Ovary (tissue), 3 donors: ENCODE data around the gene PRSS3.
"Not testable (repeated sequence)": the region's sequence is repeated elsewhere in the genome, so short reads cannot be mapped to it uniquely, and the experiment has no call there.

ENCODE experiments used
- EP300 ChIP-seq: sonication (generic); formaldehyde crosslinking; IDR thresholded peaks from one replicate; pipeline ENCODE4 v1.6.1; 2017; ENCODE audit warnings: antibody characterized with exemption
- POLR2A ChIP-seq: fragments of 450-650 bp; IDR thresholded peaks from one replicate; pipeline ENCODE4 v1.6.1; 2017; ENCODE audit warnings: antibody characterized with exemption, mild to moderate bottlenecking, moderate library complexity
- TF ChIP-seq, protein P1 (sequence below), 3 donors: fragments of 450-650 bp in 2 of 3; fragments of 200-600 bp in 1 of 3; IDR thresholded peaks; one replicate each; pipeline versions ENCODE4 v1.5.1 to v1.8.0; 2016 to 2022; ENCODE audit warnings: antibody characterized with exemption in 3 of 3, mild to moderate bottlenecking in 1 of 3
- donor health status: DM: no; HTN: no; CAD: no.

DNA sequence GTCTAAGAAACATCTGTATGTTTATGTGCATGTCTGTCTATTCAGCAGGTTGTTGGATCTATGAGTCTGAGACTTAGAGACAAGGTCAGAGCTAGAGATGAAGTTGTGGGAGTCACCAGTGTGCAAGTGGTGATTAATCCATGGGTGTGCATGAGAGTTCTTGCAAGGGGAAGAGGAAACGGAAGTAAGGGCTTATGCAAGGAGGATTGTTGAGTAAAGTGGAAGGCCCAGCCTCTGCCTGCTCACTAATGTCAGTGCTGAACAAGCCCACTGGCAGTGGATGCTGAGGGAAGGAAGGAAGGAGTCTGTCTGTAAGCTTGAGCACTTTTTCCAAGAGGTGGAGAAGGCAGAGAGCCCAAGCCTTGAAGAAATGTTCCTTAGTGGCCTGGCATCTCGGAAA is 35.7 kb upstream of the PRSS3 start:
- TF ChIP-seq, protein P1, sequence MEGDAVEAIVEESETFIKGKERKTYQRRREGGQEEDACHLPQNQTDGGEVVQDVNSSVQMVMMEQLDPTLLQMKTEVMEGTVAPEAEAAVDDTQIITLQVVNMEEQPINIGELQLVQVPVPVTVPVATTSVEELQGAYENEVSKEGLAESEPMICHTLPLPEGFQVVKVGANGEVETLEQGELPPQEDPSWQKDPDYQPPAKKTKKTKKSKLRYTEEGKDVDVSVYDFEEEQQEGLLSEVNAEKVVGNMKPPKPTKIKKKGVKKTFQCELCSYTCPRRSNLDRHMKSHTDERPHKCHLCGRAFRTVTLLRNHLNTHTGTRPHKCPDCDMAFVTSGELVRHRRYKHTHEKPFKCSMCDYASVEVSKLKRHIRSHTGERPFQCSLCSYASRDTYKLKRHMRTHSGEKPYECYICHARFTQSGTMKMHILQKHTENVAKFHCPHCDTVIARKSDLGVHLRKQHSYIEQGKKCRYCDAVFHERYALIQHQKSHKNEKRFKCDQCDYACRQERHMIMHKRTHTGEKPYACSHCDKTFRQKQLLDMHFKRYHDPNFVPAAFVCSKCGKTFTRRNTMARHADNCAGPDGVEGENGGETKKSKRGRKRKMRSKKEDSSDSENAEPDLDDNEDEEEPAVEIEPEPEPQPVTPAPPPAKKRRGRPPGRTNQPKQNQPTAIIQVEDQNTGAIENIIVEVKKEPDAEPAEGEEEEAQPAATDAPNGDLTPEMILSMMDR (IDR thresholded peaks at IDR 0.05), result not testable (repeated sequence)
- not testable (repeated sequence) for TF ChIP-seq POLR2A, EP300
